Ascending aorta (tissue), 2 donors: ENCODE results near the gene NOL7. TPM values are rescaled to one million over a fixed set of nuclear protein-coding genes. Genes with fewer than 3 reads are reported as not detected.

Experiments
- DNase-seq, 2 donors: peaks; one replicate each; pipeline ENCODE4 v3.0.0-alpha.2; 2019; ENCODE audit warnings: low spot score in 2 of 2
- H3K27ac ChIP-seq, 2 donors: fragments of 200-600 bp; sonication (generic); one replicate each; pipeline ENCODE4 v1.5.1; 2016 to 2017; ENCODE audit warnings: mild to moderate bottlenecking in 1 of 2
- H3K27me3 ChIP-seq: fragments of 200-600 bp; sonication (generic); one replicate; pipeline ENCODE4 v1.5.1; 2017
- H3K36me3 ChIP-seq, 2 donors: fragments of 200-600 bp; sonication (generic); one replicate each; pipeline ENCODE4 v1.5.1; 2016
- H3K4me1 ChIP-seq, 2 donors: fragments of 200-600 bp; sonication (generic); one replicate each; pipeline ENCODE4 v1.5.1; 2016 to 2017; ENCODE audit warnings: mild to moderate bottlenecking in 1 of 2
- H3K4me3 ChIP-seq, 2 donors: fragments of 200-600 bp; sonication (generic); one replicate each; pipeline ENCODE4 v1.5.1; 2016 to 2017; ENCODE audit warnings: mild to moderate bottlenecking in 1 of 2
- H3K9me3 ChIP-seq, 2 donors: fragments of 200-600 bp; sonication (generic); one replicate each; pipeline ENCODE4 v1.5.1; 2016
- intact Hi-C: fragments of 100-400 bp; cut with DNase I; formaldehyde crosslinking; loops from one replicate; pipeline ENCODE4 v1.15.1; 2023
- total RNA-seq: library from RNA; depleted of rRNA; stranded (reverse); fragments of >200 nt; gene quantifications from one replicate; pipeline ENCODE4 v1.1.0, GENCODE V29; 2016
- TF ChIP-seq, protein P1 (sequence below), 3 experiments: fragments of 200-600 bp in 2 of 3; fragments of 450-650 bp in 1 of 3; sonication (generic) in 2 of 3; IDR thresholded peaks; one replicate each; pipeline ENCODE4 v1.5.1; 2016 to 2019; ENCODE audit warnings: antibody characterized with exemption in 3 of 3, mild to moderate bottlenecking in 1 of 3, moderate library complexity in 1 of 3

NOL7 gene
- total RNA-seq, 1 donor from 2014 or later, result 32.2 TPM

GRCh38 chr6:13576017-13576416, 39.1 kb upstream of the NOL7 start:
- DNase-seq, result no peak
- Histone ChIP-seq H3K4me1 (peaks cover 0 to 3% of the 10 kb centered on the region in 2 donors), H3K4me3 (no peak overlapping the region), H3K9me3 (no peaks in the 10 kb centered on the region), H3K27me3 (no peaks in the 10 kb centered on the region), H3K36me3 (peaks cover 0 to 12% of the 10 kb centered on the region in 2 donors), H3K27ac (no peak overlapping the region)
- intact Hi-C loops, result no loop called here
- TF ChIP-seq, protein P1, sequence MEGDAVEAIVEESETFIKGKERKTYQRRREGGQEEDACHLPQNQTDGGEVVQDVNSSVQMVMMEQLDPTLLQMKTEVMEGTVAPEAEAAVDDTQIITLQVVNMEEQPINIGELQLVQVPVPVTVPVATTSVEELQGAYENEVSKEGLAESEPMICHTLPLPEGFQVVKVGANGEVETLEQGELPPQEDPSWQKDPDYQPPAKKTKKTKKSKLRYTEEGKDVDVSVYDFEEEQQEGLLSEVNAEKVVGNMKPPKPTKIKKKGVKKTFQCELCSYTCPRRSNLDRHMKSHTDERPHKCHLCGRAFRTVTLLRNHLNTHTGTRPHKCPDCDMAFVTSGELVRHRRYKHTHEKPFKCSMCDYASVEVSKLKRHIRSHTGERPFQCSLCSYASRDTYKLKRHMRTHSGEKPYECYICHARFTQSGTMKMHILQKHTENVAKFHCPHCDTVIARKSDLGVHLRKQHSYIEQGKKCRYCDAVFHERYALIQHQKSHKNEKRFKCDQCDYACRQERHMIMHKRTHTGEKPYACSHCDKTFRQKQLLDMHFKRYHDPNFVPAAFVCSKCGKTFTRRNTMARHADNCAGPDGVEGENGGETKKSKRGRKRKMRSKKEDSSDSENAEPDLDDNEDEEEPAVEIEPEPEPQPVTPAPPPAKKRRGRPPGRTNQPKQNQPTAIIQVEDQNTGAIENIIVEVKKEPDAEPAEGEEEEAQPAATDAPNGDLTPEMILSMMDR (IDR thresholded peaks at IDR 0.05), result no peak

GRCh38 chr6:13577926-13578325, 37.2 kb upstream of the NOL7 start:
- no peaks in the 10 kb centered on the region for H3K27me3 ChIP-seq
- TF ChIP-seq, protein P1 (IDR thresholded peaks at IDR 0.05), result no peak
- intact Hi-C loops, result no loop called here
- peaks cover 4 to 21% of the 10 kb centered on the region in 2 donors for H3K36me3 ChIP-seq
- no peak overlapping the region for H3K4me3 ChIP-seq
- DNase-seq, result no peak
- H3K27ac ChIP-seq, result no peak overlapping the region
- H3K4me1 ChIP-seq, result peaks cover 0 to 3% of the 10 kb centered on the region in 2 donors
- H3K9me3 ChIP-seq, result no peaks in the 10 kb centered on the region

GRCh38 chr6:13579911-13580310, 35.2 kb upstream of the NOL7 start:
- H3K4me1 ChIP-seq, result no peaks in the 10 kb centered on the region
- H3K27ac ChIP-seq, result no peak overlapping the region
- H3K27me3 ChIP-seq, result no peaks in the 10 kb centered on the region
- H3K4me3 ChIP-seq, result no peak overlapping the region
- intact Hi-C loops, result no loop called here
- DNase-seq, result no peak
- TF ChIP-seq, protein P1 (IDR thresholded peaks at IDR 0.05), result no peak
- H3K36me3 ChIP-seq, result peaks cover 6 to 32% of the 10 kb centered on the region in 2 donors
- H3K9me3 ChIP-seq, result no peaks in the 10 kb centered on the region

GRCh38 chr6:13581700-13582229, 33.4 kb upstream of the NOL7 start:
- peaks cover 8 to 40% of the 10 kb centered on the region in 2 donors for H3K36me3 ChIP-seq
- no peak overlapping the region for H3K27ac ChIP-seq
- H3K9me3 ChIP-seq, result no peaks in the 10 kb centered on the region
- no peaks in the 10 kb centered on the region for H3K27me3 ChIP-seq
- TF ChIP-seq, protein P1 (IDR thresholded peaks at IDR 0.05), result no peak
- no peaks in the 10 kb centered on the region for H3K4me1 ChIP-seq
- no peak for DNase-seq
- intact Hi-C loops, result no loop called here
- H3K4me3 ChIP-seq, result no peak overlapping the region

- intact Hi-C loops, result no loop called here
- DNase-seq, result no peak
- TF ChIP-seq, protein P1 (IDR thresholded peaks at IDR 0.05), result no peak
- no peaks in the 10 kb centered on the region for H3K27me3 ChIP-seq
- H3K27ac ChIP-seq, result no peak overlapping the region
- no peak overlapping the region for H3K4me3 ChIP-seq
- H3K4me1 ChIP-seq, result no peaks in the 10 kb centered on the region
- peaks cover 26 to 44% of the 10 kb centered on the region in 2 donors for H3K36me3 ChIP-seq
- H3K9me3 ChIP-seq, result no peaks in the 10 kb centered on the region
Measured at GRCh38 chr6:13586603-13587542, 28.3 kb upstream of the NOL7 start.
